GM13976 (cell line): ENCODE data around the gene IMMP2L.

ENCODE experiments used
- DNase-seq: peaks from one replicate; pipeline ENCODE4 v3.0.0; 2012; ENCODE audit warnings: low spot score
- in situ Hi-C: fragments of 300-500 bp; cut with MboI; formaldehyde crosslinking; loops from one replicate; pipeline ENCODE4 v1.12.0; 2022; ENCODE audit warnings: low sequenced_read_pairs, mixed read lengths, inconsistent platforms; ENCODE audit not compliant: unreplicated experiment
- TF ChIP-seq, protein P1 (sequence below): IDR thresholded peaks from 2 replicates; pipeline ENCODE4 v1.5.1; 2012; ENCODE audit warnings: borderline replicate concordance, mild to moderate bottlenecking; ENCODE audit not compliant: insufficient read depth; ENCODE audit errors: extremely low read depth, missing control alignments, control extremely low read depth

IMMP2L gene

DNA sequence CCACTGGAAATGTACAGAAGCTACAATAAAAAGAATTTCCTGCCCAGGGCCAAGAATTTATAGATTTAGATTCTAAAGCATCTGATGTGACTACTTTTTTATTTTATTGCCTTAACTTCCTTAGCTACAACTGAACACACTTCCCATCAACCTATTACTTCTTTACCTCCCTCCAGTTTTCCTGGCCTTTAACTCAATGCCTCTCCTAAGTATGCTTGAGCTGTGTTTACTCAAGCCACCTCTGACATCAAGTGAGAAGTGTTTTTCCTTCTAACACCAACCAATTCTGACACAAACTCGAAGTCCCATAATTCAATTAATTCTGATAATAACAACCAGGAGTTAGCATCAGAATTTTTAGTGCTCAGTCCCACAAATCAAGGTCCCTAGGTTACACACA, 170.0 kb downstream of the IMMP2L start:
- no peak for DNase-seq
- in situ Hi-C loops = no loop called here
- TF ChIP-seq, protein P1, sequence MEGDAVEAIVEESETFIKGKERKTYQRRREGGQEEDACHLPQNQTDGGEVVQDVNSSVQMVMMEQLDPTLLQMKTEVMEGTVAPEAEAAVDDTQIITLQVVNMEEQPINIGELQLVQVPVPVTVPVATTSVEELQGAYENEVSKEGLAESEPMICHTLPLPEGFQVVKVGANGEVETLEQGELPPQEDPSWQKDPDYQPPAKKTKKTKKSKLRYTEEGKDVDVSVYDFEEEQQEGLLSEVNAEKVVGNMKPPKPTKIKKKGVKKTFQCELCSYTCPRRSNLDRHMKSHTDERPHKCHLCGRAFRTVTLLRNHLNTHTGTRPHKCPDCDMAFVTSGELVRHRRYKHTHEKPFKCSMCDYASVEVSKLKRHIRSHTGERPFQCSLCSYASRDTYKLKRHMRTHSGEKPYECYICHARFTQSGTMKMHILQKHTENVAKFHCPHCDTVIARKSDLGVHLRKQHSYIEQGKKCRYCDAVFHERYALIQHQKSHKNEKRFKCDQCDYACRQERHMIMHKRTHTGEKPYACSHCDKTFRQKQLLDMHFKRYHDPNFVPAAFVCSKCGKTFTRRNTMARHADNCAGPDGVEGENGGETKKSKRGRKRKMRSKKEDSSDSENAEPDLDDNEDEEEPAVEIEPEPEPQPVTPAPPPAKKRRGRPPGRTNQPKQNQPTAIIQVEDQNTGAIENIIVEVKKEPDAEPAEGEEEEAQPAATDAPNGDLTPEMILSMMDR = no peak

DNA sequence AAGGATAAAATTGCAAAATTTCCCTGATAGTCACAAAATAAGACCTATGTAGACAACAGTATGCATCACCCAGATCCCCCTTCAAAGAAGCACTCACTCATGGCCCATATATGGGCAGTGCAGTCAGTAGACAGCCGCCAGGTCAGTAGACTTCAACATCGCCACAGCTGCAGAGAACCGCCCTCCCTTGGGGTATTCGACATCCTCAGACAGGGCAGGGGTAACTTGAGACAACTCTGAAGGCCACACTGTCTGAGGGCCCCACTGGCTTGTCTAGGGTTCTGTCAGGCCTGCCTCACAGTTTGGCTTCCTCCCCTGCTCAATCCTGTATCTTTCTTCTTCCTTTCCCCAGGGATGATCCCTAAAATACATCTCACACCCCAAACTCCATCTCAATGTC, 172.3 kb downstream of the IMMP2L start:
- TF ChIP-seq, protein P1 = no peak
- no peak for DNase-seq
- in situ Hi-C loops = no loop called here

DNA sequence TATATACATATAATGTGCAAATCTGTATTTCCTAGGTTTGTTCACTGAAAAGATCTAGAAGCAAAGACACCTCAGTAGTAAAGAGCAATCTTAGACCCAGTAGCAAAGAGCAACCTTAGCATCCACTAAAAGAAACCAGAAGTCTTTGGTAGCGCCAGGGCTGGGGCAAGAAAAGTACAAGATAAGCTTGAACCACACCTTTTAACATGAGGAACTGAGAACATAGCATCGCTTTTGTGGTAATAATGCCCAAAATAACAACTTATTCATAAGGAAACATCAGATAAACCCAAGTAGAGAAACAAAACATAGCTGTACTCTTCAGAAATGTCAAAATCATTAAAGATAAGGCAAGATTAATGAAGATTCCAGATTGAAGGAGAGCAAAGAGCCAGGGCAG, 173.4 kb downstream of the IMMP2L start:
- TF ChIP-seq, protein P1 = no peak
- in situ Hi-C loops = no loop called here
- no peak for DNase-seq

DNA sequence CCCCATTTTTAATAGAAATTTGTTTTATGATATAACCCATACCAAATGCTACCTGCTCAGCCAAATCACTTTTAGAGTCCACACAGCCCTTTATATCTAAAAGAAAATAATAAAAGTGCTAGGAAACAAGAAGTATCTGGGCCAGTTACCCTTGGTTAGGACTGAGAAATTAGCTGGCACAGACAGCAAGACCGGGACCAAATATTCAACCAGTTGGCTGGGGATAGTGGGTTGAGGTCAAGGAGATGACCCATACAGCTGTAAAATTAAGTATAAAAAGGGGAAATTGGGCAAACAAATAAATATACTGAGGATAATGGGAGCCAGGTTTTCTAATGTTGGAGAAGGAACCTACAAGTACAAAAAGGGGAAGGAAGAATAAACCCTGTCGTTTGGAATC, 174.3 kb downstream of the IMMP2L start:
- in situ Hi-C loops = no loop called here
- no peak for DNase-seq
- TF ChIP-seq, protein P1 = no peak

DNA sequence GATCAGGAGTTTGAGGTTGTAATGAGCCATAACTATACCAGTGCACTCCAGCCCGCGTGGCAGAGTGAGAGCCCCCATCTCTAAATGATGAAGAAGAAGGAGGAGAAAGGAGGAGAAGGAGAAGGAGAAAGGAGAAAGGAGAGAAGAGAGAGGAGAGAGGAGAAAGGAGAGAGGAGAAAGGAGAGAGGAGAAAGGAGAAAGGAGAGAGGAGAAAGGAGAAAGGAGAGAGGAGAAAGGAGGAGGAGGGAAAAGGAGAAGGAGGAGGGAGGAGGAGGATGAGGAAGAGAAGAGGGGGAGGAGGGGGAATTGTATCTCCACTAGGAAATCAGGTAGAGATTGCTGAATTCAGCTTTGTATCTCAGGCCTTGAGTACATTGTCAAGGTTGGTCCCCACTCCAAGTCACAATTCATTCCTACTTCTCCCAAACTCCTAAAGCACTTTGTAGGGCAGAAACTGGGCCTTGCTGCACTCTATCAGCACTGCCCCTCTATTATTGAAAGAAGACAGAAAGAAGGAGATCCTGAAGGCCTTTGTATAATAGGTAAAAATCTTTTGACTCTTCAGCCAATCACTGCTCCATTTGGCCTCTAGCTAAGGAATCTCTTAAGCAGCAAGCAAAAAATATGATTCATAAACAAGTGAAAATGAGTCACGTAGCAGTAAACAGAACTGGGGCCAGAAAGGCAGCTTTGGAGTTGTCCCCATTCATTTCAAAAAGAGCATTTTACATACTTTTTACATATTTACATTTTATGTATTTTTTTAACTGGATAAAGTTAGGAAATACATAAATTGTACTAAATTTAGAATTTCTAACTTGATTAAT, 178.0 kb downstream of the IMMP2L start:
- in situ Hi-C loops = no loop called here
- TF ChIP-seq, protein P1 = no peak
- DNase-seq = no peak

DNA sequence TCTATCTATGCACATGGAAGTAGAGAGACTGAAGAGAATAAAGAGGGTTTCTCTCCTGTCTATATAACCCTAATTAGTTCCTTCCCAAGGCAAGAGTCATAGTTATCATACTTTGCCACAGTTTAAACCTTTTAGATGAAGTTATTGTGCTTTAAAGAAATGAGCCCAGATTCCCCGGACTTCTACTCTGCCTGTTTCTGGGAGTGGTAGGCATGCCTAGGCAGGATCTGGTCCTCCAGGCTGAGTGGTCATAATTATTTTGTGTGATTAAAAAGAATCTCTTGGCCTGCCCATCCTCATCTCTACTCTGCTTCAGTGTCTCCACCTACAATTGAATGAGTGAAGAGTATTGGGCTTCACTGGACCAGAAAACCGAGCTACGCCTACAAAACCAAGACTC, 179.2 kb downstream of the IMMP2L start:
- TF ChIP-seq, protein P1 = no peak
- no peak for DNase-seq
- in situ Hi-C loops = no loop called here
